ENCODE measurements around the gene HDAC10. TPM values are rescaled to one million over a fixed set of nuclear protein-coding genes. Genes with fewer than 3 reads are reported as not detected.

HDAC10 gene
- total and polyA plus RNA-seq, 10 of the 15 experiments (the other 5 are each of a cell fraction or from before 2014, with no cell fraction given), result 0.26 to 48.6 (median 5.0) TPM

GRCh38 chr22:50250555-50251476 lies at the start of gene HDAC10 (continued):
- TF ChIP-seq DPF2 (IDR thresholded peaks at IDR 0.05), result peak; percentile 62; the same call in 1 of the 2 replicates
- TF ChIP-seq ASH2L (IDR thresholded peaks at IDR 0.05; ENCODE audit: borderline replicate concordance, low read depth), result no peak
- no peak for TF ChIP-seq WRNIP1 (IDR thresholded peaks at IDR 0.05; ENCODE audit: borderline replicate concordance, low read depth, low read length)
- no peak for TF ChIP-seq PAX8 (IDR thresholded peaks at IDR 0.05)
- 0 out of 2 replicates have a peak, but pooled peaks have one; percentile 36 for TF ChIP-seq RB1 (IDR thresholded peaks at IDR 0.05; ENCODE audit: borderline replicate concordance)
- no peak for TF ChIP-seq SMAD5 (IDR thresholded peaks at IDR 0.05; ENCODE audit: low read depth)
- TF ChIP-seq POLR2AphosphoS2 (IDR thresholded peaks at IDR 0.05; ENCODE audit: low read depth, low read length), result 0 out of 2 replicates have a peak, but pooled peaks have one; percentile 81
- TF ChIP-seq NR2C1 (IDR thresholded peaks at IDR 0.05), result 0 out of 2 replicates have a peak, but pooled peaks have one; percentile 23
- no peak for TF ChIP-seq HDGF (IDR thresholded peaks at IDR 0.05)
- TF ChIP-seq SRF (IDR thresholded peaks at IDR 0.05; ENCODE audit: low read depth in 2 of 2, low read length in 2 of 2), result no peak
- TF ChIP-seq, protein P1, sequence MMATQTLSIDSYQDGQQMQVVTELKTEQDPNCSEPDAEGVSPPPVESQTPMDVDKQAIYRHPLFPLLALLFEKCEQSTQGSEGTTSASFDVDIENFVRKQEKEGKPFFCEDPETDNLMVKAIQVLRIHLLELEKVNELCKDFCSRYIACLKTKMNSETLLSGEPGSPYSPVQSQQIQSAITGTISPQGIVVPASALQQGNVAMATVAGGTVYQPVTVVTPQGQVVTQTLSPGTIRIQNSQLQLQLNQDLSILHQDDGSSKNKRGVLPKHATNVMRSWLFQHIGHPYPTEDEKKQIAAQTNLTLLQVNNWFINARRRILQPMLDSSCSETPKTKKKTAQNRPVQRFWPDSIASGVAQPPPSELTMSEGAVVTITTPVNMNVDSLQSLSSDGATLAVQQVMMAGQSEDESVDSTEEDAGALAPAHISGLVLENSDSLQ (IDR thresholded peaks at IDR 0.05), result peak; percentile 40; the same call in 1 of the 2 replicates
- TF ChIP-seq ZNF207 (IDR thresholded peaks at IDR 0.05; ENCODE audit: borderline replicate concordance), result no peak
- TF ChIP-seq, protein P2, sequence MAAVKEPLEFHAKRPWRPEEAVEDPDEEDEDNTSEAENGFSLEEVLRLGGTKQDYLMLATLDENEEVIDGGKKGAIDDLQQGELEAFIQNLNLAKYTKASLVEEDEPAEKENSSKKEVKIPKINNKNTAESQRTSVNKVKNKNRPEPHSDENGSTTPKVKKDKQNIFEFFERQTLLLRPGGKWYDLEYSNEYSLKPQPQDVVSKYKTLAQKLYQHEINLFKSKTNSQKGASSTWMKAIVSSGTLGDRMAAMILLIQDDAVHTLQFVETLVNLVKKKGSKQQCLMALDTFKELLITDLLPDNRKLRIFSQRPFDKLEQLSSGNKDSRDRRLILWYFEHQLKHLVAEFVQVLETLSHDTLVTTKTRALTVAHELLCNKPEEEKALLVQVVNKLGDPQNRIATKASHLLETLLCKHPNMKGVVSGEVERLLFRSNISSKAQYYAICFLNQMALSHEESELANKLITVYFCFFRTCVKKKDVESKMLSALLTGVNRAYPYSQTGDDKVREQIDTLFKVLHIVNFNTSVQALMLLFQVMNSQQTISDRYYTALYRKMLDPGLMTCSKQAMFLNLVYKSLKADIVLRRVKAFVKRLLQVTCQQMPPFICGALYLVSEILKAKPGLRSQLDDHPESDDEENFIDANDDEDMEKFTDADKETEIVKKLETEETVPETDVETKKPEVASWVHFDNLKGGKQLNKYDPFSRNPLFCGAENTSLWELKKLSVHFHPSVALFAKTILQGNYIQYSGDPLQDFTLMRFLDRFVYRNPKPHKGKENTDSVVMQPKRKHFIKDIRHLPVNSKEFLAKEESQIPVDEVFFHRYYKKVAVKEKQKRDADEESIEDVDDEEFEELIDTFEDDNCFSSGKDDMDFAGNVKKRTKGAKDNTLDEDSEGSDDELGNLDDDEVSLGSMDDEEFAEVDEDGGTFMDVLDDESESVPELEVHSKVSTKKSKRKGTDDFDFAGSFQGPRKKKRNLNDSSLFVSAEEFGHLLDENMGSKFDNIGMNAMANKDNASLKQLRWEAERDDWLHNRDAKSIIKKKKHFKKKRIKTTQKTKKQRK (IDR thresholded peaks at IDR 0.05; ENCODE audit: low read depth, low read length), result no peak
- TF ChIP-seq HDAC6 (IDR thresholded peaks at IDR 0.05; ENCODE audit: unreplicated experiment), result peak; percentile 39
- TF ChIP-seq ETV6 (conservative IDR thresholded peaks at IDR 0.05 in 1 of 2, IDR thresholded peaks at IDR 0.05 in 1 of 2; ENCODE audit: borderline replicate concordance in 1 of 2, low read depth in 1 of 2), result no peak
- TF ChIP-seq POU2F2 (IDR thresholded peaks at IDR 0.05; ENCODE audit: borderline replicate concordance, low read depth, low read length), result no peak
- TF ChIP-seq EP300 (IDR thresholded peaks at IDR 0.05; ENCODE audit: borderline replicate concordance in 1 of 2, control insufficient read depth in 1 of 2, low read depth in 2 of 2, low read length in 2 of 2), result no peak
- 0 out of 2 replicates have a peak, but pooled peaks have one; percentile 19 for TF ChIP-seq RFX5 (IDR thresholded peaks at IDR 0.05; ENCODE audit: low read depth, low read length)
- TF ChIP-seq SP1 (IDR thresholded peaks at IDR 0.05; ENCODE audit: low read depth, low read length), result no peak
- TF ChIP-seq SMC3 (IDR thresholded peaks at IDR 0.05; ENCODE audit: borderline replicate concordance, low read length), result no peak
- no peak for TF ChIP-seq IRF4 (IDR thresholded peaks at IDR 0.05; ENCODE audit: low read depth, low read length)
- TF ChIP-seq CREB1 (IDR thresholded peaks at IDR 0.05; ENCODE audit: low read depth), result 0 out of 2 replicates have a peak, but pooled peaks have one; percentile 7

Measured in GM12878 (cell line).